T-helper 2 cell treated with Interferon-gamma antibody and Interleukin-4, amounts not matched to agents 100 ng/mL and 5 ng/mL, for 36 hours (primary cell): Measurements from ENCODE around the gene RPS21. TPM values are rescaled to one million over a fixed set of nuclear protein-coding genes. Genes with fewer than 3 reads are reported as not detected.

ENCODE experiments used
- intact Hi-C: fragments of 100-400 bp; cut with micrococcal nuclease; formaldehyde crosslinking; loops from one replicate; pipeline ENCODE4 v1.15.1; 2023
- total RNA-seq: library from RNA; stranded (reverse); gene quantifications from 2 replicates; pipeline ENCODE4 v1.2.3, GENCODE V29; 2022

The RPS21 gene
- total RNA-seq, 1 donor from 2014 or later, result 1,960 TPM

GRCh38 chr20:62408640-62409039, 21.7 kb downstream of the RPS21 start:
- intact Hi-C loops, result loop anchor here (5.0 kb wide), 3 partner anchors 226 to 809 kb away; partner anchors contain the start of genes LSM14B, MTG2 and YTHDF1

GRCh38 chr20:62409086-62409853, 22.4 kb downstream of the RPS21 start:
- intact Hi-C loops, result loop anchor here (5.0 kb wide), 3 partner anchors 227 to 808 kb away; partner anchors contain the start of genes LSM14B, MTG2 and YTHDF1

- intact Hi-C loops, result loop anchor here (5.0 kb wide), 3 partner anchors 228 to 807 kb away; partner anchors contain the start of genes LSM14B, MTG2 and YTHDF1
Observed at GRCh38 chr20:62409931-62410745, 23.2 kb downstream of the RPS21 start.

- intact Hi-C loops, result no loop called here
Observed at GRCh38 chr20:62410746-62411478, 24.0 kb downstream of the RPS21 start.

- intact Hi-C loops, result no loop called here
Observed at GRCh38 chr20:62411479-62412193, 24.7 kb downstream of the RPS21 start.

GRCh38 chr20:62412194-62413024, 25.5 kb downstream of the RPS21 start:
- intact Hi-C loops, result no loop called here

GRCh38 chr20:62413025-62413570, 26.2 kb downstream of the RPS21 start:
- intact Hi-C loops, result no loop called here

- intact Hi-C loops, result no loop called here
Observed at GRCh38 chr20:62413896-62414481, 27.1 kb downstream of the RPS21 start.

GRCh38 chr20:62415354-62416111, 28.6 kb downstream of the RPS21 start:
- intact Hi-C loops, result no loop called here

GRCh38 chr20:62416651-62417637, 30.0 kb downstream of the RPS21 start:
- intact Hi-C loops, result no loop called here

GRCh38 chr20:62417981-62418708, 31.2 kb downstream of the RPS21 start:
- intact Hi-C loops, result no loop called here

- intact Hi-C loops, result no loop called here
Observed at GRCh38 chr20:62418709-62419487, 32.0 kb downstream of the RPS21 start.

- intact Hi-C loops, result no loop called here
Observed at GRCh38 chr20:62419759-62420158, 32.9 kb downstream of the RPS21 start.

GRCh38 chr20:62420846-62421715, 34.2 kb downstream of the RPS21 start:
- intact Hi-C loops, result no loop called here

GRCh38 chr20:62421716-62421990, 34.8 kb downstream of the RPS21 start:
- intact Hi-C loops, result no loop called here
